Psoas muscle (tissue), 8 donors: ENCODE results near the gene PIGN. TPM values are rescaled to one million over a fixed set of nuclear protein-coding genes. Genes with fewer than 3 reads are reported as not detected.

Source experiments
- ATAC-seq, 4 donors: fragments of 200-7000 bp; cut with Tn5 transposase; one replicate each; pipeline ENCODE4 v1.9.1; 2020; ENCODE audit warnings: moderate library complexity in 3 of 4, mild to moderate bottlenecking in 2 of 4
- DNase-seq, 2 donors: peaks; one replicate each; pipeline ENCODE4 v3.0.0-alpha.2; 2020
- H3K27ac ChIP-seq: fragments of 200-600 bp; one replicate; pipeline ENCODE4 v1.8.0; 2022
- H3K27me3 ChIP-seq, 3 donors: fragments of 200-600 bp in 1 of 3; one replicate each; pipeline versions ENCODE4 v1.6.1 to v1.8.0; 2013 to 2022; ENCODE audit warnings: low read length in 2 of 3, mild to moderate bottlenecking in 2 of 3, moderate library complexity in 1 of 3; ENCODE audit not compliant: insufficient read depth in 3 of 3
- H3K36me3 ChIP-seq, 2 donors: fragments of 200-600 bp in 1 of 2; one replicate each; pipeline versions ENCODE4 v1.6.1 to v1.8.0; 2013 to 2022; ENCODE audit warnings: low read depth in 1 of 2, mild to moderate bottlenecking in 1 of 2, moderate library complexity in 1 of 2; ENCODE audit not compliant: insufficient read depth in 1 of 2
- H3K4me1 ChIP-seq: fragments of 200-600 bp; one replicate; pipeline ENCODE4 v1.8.0; 2022
- H3K4me3 ChIP-seq: fragments of 200-600 bp; one replicate; pipeline ENCODE4 v1.8.0; 2022; ENCODE audit warnings: mild to moderate bottlenecking
- H3K9me3 ChIP-seq: fragments of 200-600 bp; one replicate; pipeline ENCODE4 v1.8.0; 2022
- CTCF ChIP-seq: fragments of 200-600 bp; IDR thresholded peaks from one replicate; pipeline ENCODE4 v1.8.0; 2022; ENCODE audit warnings: antibody characterized with exemption
- WGBS, 3 donors: extraction: QIAGEN DNeasy Blood & Tissue Kit; methylation state at CpG; one replicate each; pipeline versions ENCODE4 v1.1.6 to v1.1.7; 2013; 5-methylcytosine and 5-hydroxymethylcytosine counted together
- intact Hi-C, 2 donors: fragments of 100-400 bp; cut with DNase I; formaldehyde crosslinking; loops; one replicate each; pipeline versions ENCODE4 v1.11.0 to v1.14.2; 2022
- polyA plus RNA-seq, 3 donors: library from polyadenylated mRNA; stranded (reverse); fragments of 200-250 nt; gene quantifications; one replicate each; pipeline ENCODE4 v1.2.3, GENCODE V29; 2013
- total RNA-seq, 4 donors: library from RNA; stranded (reverse); fragmentation: NEBNext Ultra II Directional in 2 of 4; extraction: Animal tissue kit (Norgen Biotek cat#: 25700) in 2 of 4; gene quantifications; one replicate each; pipeline versions ENCODE4 v1.2.1 to v1.2.4, GENCODE V29; 2021 to 2023
- donor health status: healthy with polysubstance abuse.
- donor health status: DM: no; HTN: no; CAD: no; lungs with moderate emphysema.
- donor health status: Bipolar disorder and iron deficiency.
- donor health status: healthy.
- donor health status: DM: yes; HTN: yes; CAD: no.
- donor health status: DM: no; HTN: no; CAD: no.
- donor health status: DM: no; HTN: no; CAD: no.
- donor health status: DM: yes; HTN: yes; CAD: no.

PIGN gene
- total and polyA plus RNA-seq, 7 donors = 3.2 to 18.0 (median 9.5) TPM

GRCh38 chr18:62017618-62018017 lies 169.2 kb downstream of the PIGN start:
- Histone ChIP-seq H3K27ac (no peak overlapping the region), H3K9me3 (no peaks in the 10 kb centered on the region), H3K36me3 (no peaks in the 10 kb centered on the region), H3K4me3 (no peak overlapping the region), H3K27me3 (no peaks in the 10 kb centered on the region), H3K4me1 (no peaks in the 10 kb centered on the region)
- no peak for ATAC-seq
- DNase-seq = no peak
- no peak for TF ChIP-seq CTCF
- WGBS, 3 donors = 23 to 33% (median 26%) methylated on average over 6 of the region's 6 CpGs
- intact Hi-C loops = no loop called here

GRCh38 chr18:62011416-62011815 lies 175.4 kb downstream of the PIGN start:
- no peaks in the 10 kb centered on the region for H3K27me3 ChIP-seq
- no peaks in the 10 kb centered on the region for H3K36me3 ChIP-seq
- TF ChIP-seq CTCF = no peak
- intact Hi-C loops = no loop called here
- DNase-seq (no peak), ATAC-seq (no peak)
- 87 to 93% (median 92%) methylated on average over 6 of the region's 6 CpGs for WGBS, 3 donors
- H3K27ac ChIP-seq = no peak overlapping the region
- no peaks in the 10 kb centered on the region for H3K9me3 ChIP-seq
- no peaks in the 10 kb centered on the region for H3K4me1 ChIP-seq
- no peak overlapping the region for H3K4me3 ChIP-seq

- Histone ChIP-seq H3K36me3 (no peaks in the 10 kb centered on the region), H3K9me3 (no peaks in the 10 kb centered on the region), H3K27me3 (no peaks in the 10 kb centered on the region), H3K4me3 (no peak overlapping the region), H3K4me1 (no peaks in the 10 kb centered on the region), H3K27ac (no peak overlapping the region)
- no peak for ATAC-seq
- DNase-seq = no peak
- WGBS, 3 donors = 78 to 82% (median 78%) methylated on average over 3 of the region's 3 CpGs
- intact Hi-C loops = no loop called here
- TF ChIP-seq CTCF = no peak
Measured at GRCh38 chr18:62009521-62009920, 177.3 kb downstream of the PIGN start.

GRCh38 chr18:62001396-62001795 lies 185.5 kb downstream of the PIGN start:
- H3K9me3 ChIP-seq = no peaks in the 10 kb centered on the region
- H3K4me3 ChIP-seq = no peak overlapping the region
- TF ChIP-seq CTCF = no peak
- H3K27ac ChIP-seq = no peak overlapping the region
- H3K4me1 ChIP-seq = no peaks in the 10 kb centered on the region
- intact Hi-C loops = no loop called here
- no peaks in the 10 kb centered on the region for H3K36me3 ChIP-seq
- ATAC-seq = no peak
- DNase-seq = no peak
- no peaks in the 10 kb centered on the region for H3K27me3 ChIP-seq

- ATAC-seq (no peak), DNase-seq (no peak)
- no peak overlapping the region for H3K27ac ChIP-seq
- H3K27me3 ChIP-seq = no peaks in the 10 kb centered on the region
- no peak for TF ChIP-seq CTCF
- H3K9me3 ChIP-seq = no peaks in the 10 kb centered on the region
- no peaks in the 10 kb centered on the region for H3K36me3 ChIP-seq
- H3K4me1 ChIP-seq = no peaks in the 10 kb centered on the region
- H3K4me3 ChIP-seq = no peak overlapping the region
- intact Hi-C loops = no loop called here
Measured at GRCh38 chr18:61998957-61999356, 187.9 kb downstream of the PIGN start.
